COLO668 (cell line): ENCODE data around the gene ETFA.

Experiments
- DNase-seq: peaks from one replicate; lab custom pipeline; 2025; ENCODE audit not compliant: unreplicated experiment; lab: John Stamatoyannopoulos, UW

Gene ETFA

GRCh38 chr15:76340803-76341365 is 29.6 kb upstream of the ETFA start:
- peak; percentile 57 for DNase-seq

DNA sequence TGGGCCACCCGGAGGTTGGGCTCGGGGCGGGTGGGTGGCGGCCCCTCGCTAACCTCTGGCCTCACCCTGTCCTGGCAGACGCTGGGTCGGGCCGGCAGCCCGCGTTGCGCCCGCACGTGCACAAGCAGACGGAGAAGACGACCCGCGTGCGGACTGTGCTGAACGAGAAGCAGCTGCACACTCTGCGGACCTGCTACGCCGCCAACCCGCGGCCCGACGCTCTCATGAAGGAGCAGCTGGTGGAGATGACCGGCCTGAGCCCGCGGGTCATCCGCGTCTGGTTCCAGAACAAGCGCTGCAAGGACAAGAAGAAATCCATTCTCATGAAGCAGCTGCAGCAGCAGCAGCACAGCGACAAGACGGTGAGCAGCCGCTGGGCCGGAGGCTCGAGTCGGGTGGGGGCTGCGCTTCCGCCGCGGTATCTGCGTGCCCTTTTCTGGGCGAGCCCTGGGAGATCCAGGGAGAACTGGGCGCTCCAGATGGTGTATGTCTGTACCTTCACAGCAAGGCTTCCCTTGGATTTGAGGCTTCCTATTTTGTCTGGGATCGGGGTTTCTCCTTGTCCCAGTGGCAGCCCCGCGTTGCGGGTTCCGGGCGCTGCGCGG is 29.0 kb upstream of the ETFA start:
- DNase-seq, result peak; percentile 60

- DNase-seq, result no peak
Measured at GRCh38 chr15:76339305-76340197, 28.3 kb upstream of the ETFA start.

GRCh38 chr15:76338486-76339304 is 27.4 kb upstream of the ETFA start:
- DNase-seq, result no peak

DNA sequence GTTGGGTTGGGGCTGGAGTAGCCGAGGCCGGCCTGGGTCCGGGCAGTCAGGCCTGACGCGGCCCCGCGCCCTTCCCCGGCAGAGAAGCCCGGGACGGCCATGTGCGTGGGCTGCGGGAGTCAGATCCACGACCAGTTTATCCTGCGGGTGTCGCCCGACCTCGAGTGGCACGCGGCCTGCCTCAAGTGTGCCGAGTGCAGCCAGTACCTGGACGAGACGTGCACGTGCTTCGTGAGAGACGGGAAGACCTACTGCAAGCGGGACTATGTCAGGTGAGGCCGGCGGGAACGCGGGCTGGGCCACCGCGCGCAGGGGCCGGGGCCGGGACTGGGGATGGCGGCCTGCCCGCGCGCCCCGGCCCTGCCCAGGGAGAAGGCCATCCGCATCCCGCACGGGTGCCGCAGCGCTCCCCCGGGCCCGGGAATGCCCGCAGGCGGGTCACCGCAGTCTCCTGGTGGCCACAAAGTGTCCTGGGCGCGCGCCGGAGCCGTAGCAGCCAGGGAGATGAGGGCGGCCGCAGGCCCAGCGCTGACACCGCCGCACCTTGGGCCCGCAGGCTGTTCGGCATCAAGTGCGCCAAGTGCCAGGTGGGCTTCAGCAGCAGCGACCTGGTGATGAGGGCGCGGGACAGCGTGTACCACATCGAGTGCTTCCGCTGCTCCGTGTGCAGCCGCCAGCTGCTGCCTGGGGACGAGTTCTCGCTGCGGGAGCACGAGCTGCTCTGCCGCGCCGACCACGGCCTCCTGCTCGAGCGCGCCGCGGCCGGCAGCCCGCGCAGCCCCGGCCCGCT is 26.6 kb upstream of the ETFA start:
- peak; percentile 63 for DNase-seq

DNA sequence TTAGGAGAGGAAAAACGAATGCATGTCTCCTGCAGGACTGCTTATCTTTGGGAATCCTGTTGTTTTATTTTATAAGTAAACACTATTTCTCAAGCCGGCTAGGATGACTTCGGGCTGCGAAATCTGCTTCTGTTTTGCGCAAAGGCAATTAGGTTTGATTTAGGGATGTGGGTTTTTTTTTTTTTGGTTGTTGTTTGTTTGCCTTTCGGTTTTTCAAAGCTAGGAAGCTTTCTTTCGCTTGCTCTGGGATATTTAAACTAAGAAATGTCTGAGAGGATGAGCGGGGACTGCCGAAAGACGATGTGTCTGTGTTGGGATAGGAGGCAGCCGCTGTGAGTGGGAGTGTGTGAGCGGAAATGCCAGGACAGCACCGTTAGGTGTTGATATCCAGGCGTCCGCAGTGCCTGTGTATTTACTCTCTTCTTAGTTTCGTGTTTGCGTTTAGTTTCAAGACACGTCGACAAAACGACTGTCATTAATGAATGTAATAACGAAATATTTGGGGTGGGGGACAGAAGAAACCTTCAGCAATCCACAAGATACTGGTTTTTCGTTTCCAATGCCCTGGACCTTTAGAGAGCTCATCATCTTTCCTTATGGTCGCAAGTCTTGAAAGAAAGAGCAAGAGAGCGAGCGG is 25.9 kb upstream of the ETFA start:
- no peak for DNase-seq

- DNase-seq, result no peak
Measured at GRCh38 chr15:76336254-76337058, 25.2 kb upstream of the ETFA start, which contains the start of gene ISL2. Gene ISL2 (plus strand): TSS chr15:76336773. CDS start chr15:76336884, 111 bp downstream.

DNA sequence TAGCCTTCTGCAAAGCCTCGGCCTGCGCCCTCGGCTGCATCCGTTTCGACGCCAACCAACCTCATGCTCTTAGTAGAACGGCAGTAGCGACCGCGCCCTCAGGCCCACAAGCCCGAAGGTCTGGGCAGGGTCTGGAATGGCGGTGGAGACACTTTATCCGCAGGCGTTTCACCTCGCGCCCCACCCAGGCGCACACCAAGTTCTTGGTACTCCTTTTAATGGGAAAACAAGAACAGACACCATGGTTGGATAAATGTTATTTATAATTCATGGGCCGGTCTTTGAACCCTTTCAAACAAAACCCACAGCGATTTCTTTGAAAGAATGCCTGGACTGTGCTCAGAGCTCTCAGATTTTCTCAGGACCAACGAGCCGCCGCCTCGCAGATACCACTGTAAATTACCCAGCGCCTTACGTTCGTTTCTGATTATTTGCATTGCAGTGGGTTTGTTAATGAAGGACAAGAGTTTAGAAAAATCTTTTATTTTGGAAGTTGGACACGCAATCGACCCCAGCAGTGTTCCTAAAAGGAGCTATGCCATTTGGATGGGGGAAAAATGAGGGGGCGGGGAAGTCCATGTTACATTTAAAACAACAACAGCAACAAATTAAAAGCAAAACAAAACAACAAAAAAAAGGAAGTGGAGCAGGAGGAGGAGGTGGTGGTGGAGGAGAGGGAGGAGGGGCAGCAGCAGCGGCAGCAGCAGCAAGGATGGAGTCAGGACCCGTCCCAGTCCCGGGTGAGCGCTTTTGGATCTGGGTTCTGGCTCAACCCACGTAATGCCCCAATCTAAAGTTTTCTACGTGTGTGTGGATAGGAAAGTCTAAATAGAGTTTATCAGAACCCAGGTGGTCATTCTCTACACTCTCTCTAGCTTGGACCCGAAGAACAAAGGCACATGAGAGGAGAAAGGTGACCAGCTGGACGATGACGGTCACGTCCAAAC is 24.3 kb upstream of the ETFA start:
- DNase-seq, result no peak

- no peak for DNase-seq
Measured at GRCh38 chr15:76334438-76335306, 23.4 kb upstream of the ETFA start.

DNA sequence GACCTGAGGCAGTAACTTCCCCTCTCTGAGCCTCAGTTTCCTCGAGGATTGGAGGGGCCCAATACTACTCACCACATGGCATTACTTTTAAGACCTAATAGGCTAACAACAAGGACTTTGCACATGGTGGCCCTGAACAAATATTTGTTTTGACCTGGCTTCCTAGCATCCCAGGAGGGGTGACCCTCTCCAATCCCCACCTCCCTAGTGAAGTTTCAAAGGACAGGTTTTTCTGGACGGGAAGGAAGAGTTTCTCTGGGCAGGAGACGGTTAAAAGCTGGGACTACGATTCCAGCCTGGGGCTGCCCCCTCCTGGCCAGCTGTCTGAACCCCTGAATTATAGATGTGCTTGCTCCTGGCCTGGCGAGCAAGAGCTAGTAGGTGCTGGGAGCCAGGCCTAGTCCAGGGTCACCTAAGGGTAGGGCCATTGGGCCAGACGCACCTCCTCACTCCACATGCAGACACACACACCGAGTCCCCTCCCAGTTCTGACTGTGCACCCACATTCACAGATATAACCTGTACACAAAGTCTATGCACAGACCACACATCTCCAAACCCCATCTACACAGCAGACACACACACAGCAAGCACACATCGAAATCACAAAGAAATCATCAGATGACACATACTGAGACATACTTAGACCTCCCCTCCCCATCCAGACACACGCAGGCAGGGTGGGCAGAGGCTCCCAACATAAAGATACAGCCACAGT is 22.6 kb upstream of the ETFA start:
- peak; percentile 10 for DNase-seq

GRCh38 chr15:76333309-76333708 is 22.0 kb upstream of the ETFA start:
- no peak for DNase-seq

GRCh38 chr15:76332796-76333195 is 21.5 kb upstream of the ETFA start:
- DNase-seq, result no peak

DNA sequence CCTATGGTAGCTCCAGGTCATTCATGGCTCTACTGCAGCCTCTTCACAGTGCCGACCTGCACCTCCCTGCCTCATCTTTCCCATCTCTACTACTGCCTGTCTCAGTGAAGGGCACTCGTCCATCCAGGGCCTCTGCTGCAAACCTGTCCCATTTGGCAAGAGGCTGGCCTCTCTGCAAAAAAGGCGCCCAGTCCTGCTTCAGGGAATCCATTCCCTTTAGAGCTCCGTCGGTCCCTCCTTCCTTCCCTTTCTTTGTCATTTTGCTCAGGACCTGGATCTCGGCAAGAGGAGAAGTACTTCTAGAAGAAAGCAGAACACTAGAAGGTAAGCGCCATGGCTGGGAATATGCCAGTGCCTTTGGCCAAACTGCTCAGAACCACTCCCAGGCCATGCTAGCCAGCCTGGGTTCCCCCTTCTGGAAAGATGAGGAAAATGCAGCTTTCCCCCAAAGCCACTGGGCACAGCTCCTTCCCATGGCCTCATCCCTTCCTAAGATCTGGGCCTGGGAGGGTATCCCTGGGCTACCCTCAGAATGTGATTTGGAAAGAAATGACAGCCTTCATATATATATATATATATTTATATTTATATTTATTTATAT is 18.9 kb upstream of the ETFA start:
- peak; percentile 22 for DNase-seq

GRCh38 chr15:76328958-76329357 is 17.7 kb upstream of the ETFA start:
- no peak for DNase-seq

GRCh38 chr15:76328106-76328696 is 16.9 kb upstream of the ETFA start:
- no peak for DNase-seq
